ENCODE results near the gene TMEM200B.

- TF ChIP-seq CTCF (conservative IDR thresholded peaks at IDR 0.05; ENCODE audit: low read depth, low read length) (no peak), BHLHE40 (IDR thresholded peaks at IDR 0.05; ENCODE audit: low read depth, low read length) (no peak), CHD1 (IDR thresholded peaks at IDR 0.05; ENCODE audit: low read depth, low read length) (no peak), MXI1 (IDR thresholded peaks at IDR 0.05; ENCODE audit: borderline replicate concordance, low read depth, low read length) (no peak), MAFK (IDR thresholded peaks at IDR 0.05; ENCODE audit: low read depth, low read length) (no peak), POLR2A (IDR thresholded peaks at IDR 0.05; ENCODE audit: low read depth, low read length) (no peak), CEBPB (IDR thresholded peaks at IDR 0.05; ENCODE audit: low read depth, low read length) (no peak)
These were observed 46.3 kb upstream of the TMEM200B start for GRCh38 chr1:29169976-29170375.

Data from IMR-90 (cell line).